Endothelial cell of umbilical vein (primary cell): ENCODE results near the gene WDPCP. TPM values are rescaled to one million over a fixed set of nuclear protein-coding genes. Genes with fewer than 3 reads are reported as not detected.
"Not testable (repeated sequence)": the region's sequence is repeated elsewhere in the genome, so short reads cannot be mapped to it uniquely, and the experiment has no call there.

Experiments
- BruUV-seq: library from RNA; stranded (reverse); fragments of 400-500 nt; replicated peaks from 2 replicates; lab custom pipeline; 2021; lab: Mats Ljungman, UMichigan
- CTCF ChIA-PET: fragments of 300-600, 350-600 bp; sonication (Branson Sonifier 250); formaldehyde crosslinking; loops from one replicate; lab custom pipeline; 2021; ENCODE audit warnings: antibody characterized with exemption, inconsistent platforms; lab: Charles Lee
- POLR2A ChIA-PET: fragments of 300-600, 350-600 bp; sonication (Branson Sonifier 250); formaldehyde crosslinking; loops from one replicate; lab custom pipeline; 2021; ENCODE audit warnings: antibody characterized with exemption, inconsistent platforms; lab: Charles Lee
- DNase-seq: peaks from one replicate; pipeline ENCODE4 v3.0.0-alpha.2; 2011; ENCODE audit warnings: low read depth, low spot score
- FAIRE-seq: peaks from 2 replicates; lab custom pipeline; 2011; peaks lifted over from hg19 to GRCh38; lab: Jason Lieb, UNC
- H2AFZ ChIP-seq: 2 replicates; pipeline ENCODE4 v1.6.0; 2012; ENCODE audit warnings: low read depth, low read length, control low read depth, inconsistent platforms
- H3K27ac ChIP-seq: 2 replicates; pipeline ENCODE4 v1.5.1; 2011; ENCODE audit warnings: low read depth, mild to moderate bottlenecking, control low read depth, low read length, moderate library complexity; ENCODE audit not compliant: insufficient read depth
- H3K27me3 ChIP-seq, 2 experiments: 2 replicates each; pipeline versions ENCODE4 v1.6.0 to v1.6.1; 2011; ENCODE audit warnings: low read length in 2 of 2, mixed read lengths in 1 of 2; ENCODE audit not compliant: control insufficient read depth in 2 of 2, insufficient read depth in 2 of 2
- H3K36me3 ChIP-seq, 2 experiments: 2 replicates in 1 of 2; 3 replicates in 1 of 2; pipeline ENCODE4 v1.5.1; 2011; ENCODE audit warnings: low read length in 2 of 2, mild to moderate bottlenecking in 1 of 2, moderate library complexity in 1 of 2; ENCODE audit not compliant: control insufficient read depth in 2 of 2, insufficient read depth in 2 of 2; ENCODE audit errors: extremely low read depth in 1 of 2
- H3K4me1 ChIP-seq: 3 replicates; pipeline ENCODE4 v1.5.1; 2011; ENCODE audit warnings: mild to moderate bottlenecking, low read length; ENCODE audit not compliant: control insufficient read depth, insufficient read depth; ENCODE audit errors: extremely low read depth
- H3K4me2 ChIP-seq: 2 replicates; pipeline ENCODE4 v1.6.1; 2011; ENCODE audit warnings: low read length, control low read depth, mixed read lengths; ENCODE audit not compliant: insufficient read depth
- H3K4me3 ChIP-seq, 3 experiments: fragments of 200-600 bp in 1 of 3; sonication (generic), shearing (Covaris generic) in 1 of 3; replicated peaks in 1 of 3; 2 replicates each; pipeline ENCODE4 v1.5.1; 2011 to 2016; ENCODE audit warnings: control low read depth in 3 of 3, low read length in 3 of 3, mild to moderate bottlenecking in 2 of 3, inconsistent platforms in 1 of 3, low read depth in 1 of 3, moderate library complexity in 1 of 3; ENCODE audit not compliant: insufficient read depth in 1 of 3
- H3K79me2 ChIP-seq: 2 replicates; pipeline ENCODE4 v1.6.0; 2012; ENCODE audit warnings: low read length, inconsistent platforms; ENCODE audit not compliant: control insufficient read depth, insufficient read depth
- H3K9ac ChIP-seq: replicated peaks from 2 replicates; pipeline ENCODE3; 2011; ENCODE audit warnings: low read length, control low read depth; ENCODE audit not compliant: insufficient read depth; ENCODE audit errors: extremely low read depth
- H3K9me1 ChIP-seq: replicated peaks from 3 replicates; pipeline ENCODE4 v1.6.0; 2011; ENCODE audit warnings: mild to moderate bottlenecking, low read length; ENCODE audit not compliant: control insufficient read depth, insufficient read depth; ENCODE audit errors: extremely low read depth
- H3K9me3 ChIP-seq: replicated peaks from 2 replicates; pipeline ENCODE4 v1.5.1; 2012; ENCODE audit warnings: low read length, inconsistent platforms; ENCODE audit not compliant: control insufficient read depth, insufficient read depth
- H4K20me1 ChIP-seq: replicated peaks from 2 replicates; pipeline ENCODE3; 2011; ENCODE audit warnings: mild to moderate bottlenecking, low read length; ENCODE audit not compliant: control insufficient read depth, insufficient read depth; ENCODE audit errors: extremely low read depth
- CTCF ChIP-seq, 2 donors: IDR thresholded peaks; 1 replicate in 1 of 2; 2 replicates in 1 of 2; pipeline ENCODE4 v1.5.1; 2011; ENCODE audit warnings: low read length in 2 of 2, mild to moderate bottlenecking in 2 of 2, moderate library complexity in 2 of 2, control low read depth in 1 of 2, inconsistent platforms in 1 of 2, low read depth in 1 of 2; ENCODE audit not compliant: insufficient read depth in 1 of 2; ENCODE audit errors: extremely low read depth in 1 of 2
- MAX ChIP-seq: IDR thresholded peaks from 2 replicates; pipeline ENCODE4 v1.6.1; 2011; ENCODE audit not compliant: insufficient read depth, insufficient read length
- POLR2AphosphoS5 ChIP-seq: IDR thresholded peaks from 2 replicates; pipeline ENCODE4 v1.6.1; 2012; ENCODE audit warnings: low read depth, mild to moderate bottlenecking, control low read depth, low read length, moderate library complexity; ENCODE audit not compliant: insufficient read depth
- dilution Hi-C: fragments of 300-500 bp; cut with MboI; formaldehyde crosslinking; loops from one replicate; pipeline ENCODE4 v1.15.0; 2019; ENCODE audit warnings: low sequenced_read_pairs; ENCODE audit not compliant: extremely low pct_ligation_motif_present
- intact Hi-C: fragments of 100-400 bp; cut with micrococcal nuclease; formaldehyde crosslinking; loops from one replicate; pipeline ENCODE4 v1.10.0; 2022
- polyA plus RNA-seq, 4 experiments: library from polyadenylated mRNA; depleted of rRNA in 3 of 4; stranded (reverse) in 3 of 4; unstranded in 1 of 4; fragments of >200 nt; gene quantifications; 2 replicates each; pipeline versions ENCODE4 v1.2.1 to v1.2.3, GENCODE V29; 2011 to 2012; ENCODE audit warnings: missing spikeins in 1 of 4
- total RNA-seq: library from RNA; stranded (reverse); gene quantifications from 2 replicates; pipeline ENCODE4 v1.2.3, GENCODE V29; 2021

The WDPCP gene
- total and polyA plus RNA-seq, 2 donors (not counting 3 experiments of a cell fraction or from before 2014, with no cell fraction given) = 4.0 to 8.8 TPM

GRCh38 chr2:63078852-63079606 is 509.2 kb downstream of the WDPCP start:
- ChIA-PET CTCF (interaction anchor here (0.8 to 2.2 kb wide), 6 partner anchors 13 to 465 kb away, joined by 3 to 15 read pairs (median 7); no protein-coding TSS in a partner anchor), POLR2A (interaction anchor here (0.6 kb wide), 1 partner anchor 101 kb away, joined by 5 read pairs; no protein-coding TSS in a partner anchor)
- Histone ChIP-seq H3K36me3 (no peaks in the 10 kb centered on the region), H2AFZ (no peak overlapping the region), H3K9me3 (no peaks in the 10 kb centered on the region), H3K9me1 (no peaks in the 10 kb centered on the region), H3K4me1 (no peaks in the 10 kb centered on the region), H3K27ac (no peak overlapping the region), H3K4me3 (no peak overlapping the region), H3K4me2 (no peak overlapping the region), H4K20me1 (no peaks in the 10 kb centered on the region), H3K27me3 (peaks cover 5 to 8% of the 10 kb centered on the region in 2 experiments), H3K9ac (no peak overlapping the region), H3K79me2 (no peaks in the 10 kb centered on the region)
- intact Hi-C loops = loop anchor here (1.0 to 5.0 kb wide), 2 partner anchors 409 to 468 kb away; no protein-coding TSS in a partner anchor
- dilution Hi-C loops = no loop called here
- no peak for TF ChIP-seq MAX
- peak; percentile 13 to 28 for TF ChIP-seq CTCF (IDR thresholded peaks at IDR 0.05; ENCODE audit: extremely low read depth in 1 of 2, insufficient read depth in 1 of 2, low read depth in 1 of 2, low read length in 2 of 2)
- no peak for TF ChIP-seq POLR2AphosphoS5
- DNase-seq (peak; percentile 6), FAIRE-seq (no peak)
- no TSS peak for BruUV-seq

GRCh38 chr2:63074399-63074798 is 513.9 kb downstream of the WDPCP start:
- H3K9ac ChIP-seq, BruUV-seq, H2AFZ ChIP-seq, H3K9me1 ChIP-seq, H3K4me2 ChIP-seq, H4K20me1 ChIP-seq, POLR2A ChIA-PET, FAIRE-seq, intact Hi-C loops, H3K4me3 ChIP-seq, dilution Hi-C loops, CTCF ChIA-PET, H3K79me2 ChIP-seq, H3K27ac ChIP-seq, DNase-seq, H3K4me1 ChIP-seq, H3K36me3 ChIP-seq, H3K9me3 ChIP-seq: not testable (repeated sequence)
- peaks cover 4 to 12% of the 10 kb centered on the region in 2 experiments for H3K27me3 ChIP-seq
